ENCODE measurements around the gene MOCS1. TPM values are rescaled to one million over a fixed set of nuclear protein-coding genes. Genes with fewer than 3 reads are reported as not detected.

The MOCS1 gene
- total and polyA plus RNA-seq, 2 experiments from 2014 or later = 17.2 to 28.1 TPM

GRCh38 chr6:39964094-39964493 lies 29.8 kb upstream of the MOCS1 start:
- Histone ChIP-seq H4K20me1 (replicated peaks; ENCODE audit: insufficient read depth) (no peaks in the 10 kb centered on the region), H3K4me1 (ENCODE audit: insufficient read depth) (no peaks in the 10 kb centered on the region), H3K4me3 (no peak overlapping the region), H3K9me2 (ENCODE audit: insufficient read depth) (no peaks in the 10 kb centered on the region), H3K4me2 (no peak overlapping the region), H2AFZ (no peak overlapping the region; the same call in 1 of the 2 replicates), H3K27me3 (ENCODE audit: insufficient read depth) (no peaks in the 10 kb centered on the region), H3K27ac (ENCODE audit: low read depth) (no peak overlapping the region), H3K36me3 (ENCODE audit: insufficient read depth) (no peaks in the 10 kb centered on the region), H3F3A (replicated peaks; ENCODE audit: low read depth) (no peaks in the 10 kb centered on the region), H3K79me2 (replicated peaks; ENCODE audit: insufficient read depth) (no peaks in the 10 kb centered on the region)
- no peaks in the 10 kb centered on the region for H3K36me3 Mint-ChIP-seq (ENCODE audit: low read depth)
- peak; percentile 10 for DNase-seq (ENCODE audit: low spot score)
- no peak overlapping the region for H3K27ac Mint-ChIP-seq
- no peak overlapping the region for H3K4me3 Mint-ChIP-seq
- H3K4me1 Mint-ChIP-seq = no peaks in the 10 kb centered on the region
- no peak for ATAC-seq
- no peak for TF ChIP-seq EZH2phosphoT487 (IDR thresholded peaks at IDR 0.05; ENCODE audit: unreplicated experiment)
- no peak for TF ChIP-seq CREB1 (CRISPR knock-in tag; IDR thresholded peaks at IDR 0.05; ENCODE audit: low read depth)
- TF ChIP-seq, protein P1, sequence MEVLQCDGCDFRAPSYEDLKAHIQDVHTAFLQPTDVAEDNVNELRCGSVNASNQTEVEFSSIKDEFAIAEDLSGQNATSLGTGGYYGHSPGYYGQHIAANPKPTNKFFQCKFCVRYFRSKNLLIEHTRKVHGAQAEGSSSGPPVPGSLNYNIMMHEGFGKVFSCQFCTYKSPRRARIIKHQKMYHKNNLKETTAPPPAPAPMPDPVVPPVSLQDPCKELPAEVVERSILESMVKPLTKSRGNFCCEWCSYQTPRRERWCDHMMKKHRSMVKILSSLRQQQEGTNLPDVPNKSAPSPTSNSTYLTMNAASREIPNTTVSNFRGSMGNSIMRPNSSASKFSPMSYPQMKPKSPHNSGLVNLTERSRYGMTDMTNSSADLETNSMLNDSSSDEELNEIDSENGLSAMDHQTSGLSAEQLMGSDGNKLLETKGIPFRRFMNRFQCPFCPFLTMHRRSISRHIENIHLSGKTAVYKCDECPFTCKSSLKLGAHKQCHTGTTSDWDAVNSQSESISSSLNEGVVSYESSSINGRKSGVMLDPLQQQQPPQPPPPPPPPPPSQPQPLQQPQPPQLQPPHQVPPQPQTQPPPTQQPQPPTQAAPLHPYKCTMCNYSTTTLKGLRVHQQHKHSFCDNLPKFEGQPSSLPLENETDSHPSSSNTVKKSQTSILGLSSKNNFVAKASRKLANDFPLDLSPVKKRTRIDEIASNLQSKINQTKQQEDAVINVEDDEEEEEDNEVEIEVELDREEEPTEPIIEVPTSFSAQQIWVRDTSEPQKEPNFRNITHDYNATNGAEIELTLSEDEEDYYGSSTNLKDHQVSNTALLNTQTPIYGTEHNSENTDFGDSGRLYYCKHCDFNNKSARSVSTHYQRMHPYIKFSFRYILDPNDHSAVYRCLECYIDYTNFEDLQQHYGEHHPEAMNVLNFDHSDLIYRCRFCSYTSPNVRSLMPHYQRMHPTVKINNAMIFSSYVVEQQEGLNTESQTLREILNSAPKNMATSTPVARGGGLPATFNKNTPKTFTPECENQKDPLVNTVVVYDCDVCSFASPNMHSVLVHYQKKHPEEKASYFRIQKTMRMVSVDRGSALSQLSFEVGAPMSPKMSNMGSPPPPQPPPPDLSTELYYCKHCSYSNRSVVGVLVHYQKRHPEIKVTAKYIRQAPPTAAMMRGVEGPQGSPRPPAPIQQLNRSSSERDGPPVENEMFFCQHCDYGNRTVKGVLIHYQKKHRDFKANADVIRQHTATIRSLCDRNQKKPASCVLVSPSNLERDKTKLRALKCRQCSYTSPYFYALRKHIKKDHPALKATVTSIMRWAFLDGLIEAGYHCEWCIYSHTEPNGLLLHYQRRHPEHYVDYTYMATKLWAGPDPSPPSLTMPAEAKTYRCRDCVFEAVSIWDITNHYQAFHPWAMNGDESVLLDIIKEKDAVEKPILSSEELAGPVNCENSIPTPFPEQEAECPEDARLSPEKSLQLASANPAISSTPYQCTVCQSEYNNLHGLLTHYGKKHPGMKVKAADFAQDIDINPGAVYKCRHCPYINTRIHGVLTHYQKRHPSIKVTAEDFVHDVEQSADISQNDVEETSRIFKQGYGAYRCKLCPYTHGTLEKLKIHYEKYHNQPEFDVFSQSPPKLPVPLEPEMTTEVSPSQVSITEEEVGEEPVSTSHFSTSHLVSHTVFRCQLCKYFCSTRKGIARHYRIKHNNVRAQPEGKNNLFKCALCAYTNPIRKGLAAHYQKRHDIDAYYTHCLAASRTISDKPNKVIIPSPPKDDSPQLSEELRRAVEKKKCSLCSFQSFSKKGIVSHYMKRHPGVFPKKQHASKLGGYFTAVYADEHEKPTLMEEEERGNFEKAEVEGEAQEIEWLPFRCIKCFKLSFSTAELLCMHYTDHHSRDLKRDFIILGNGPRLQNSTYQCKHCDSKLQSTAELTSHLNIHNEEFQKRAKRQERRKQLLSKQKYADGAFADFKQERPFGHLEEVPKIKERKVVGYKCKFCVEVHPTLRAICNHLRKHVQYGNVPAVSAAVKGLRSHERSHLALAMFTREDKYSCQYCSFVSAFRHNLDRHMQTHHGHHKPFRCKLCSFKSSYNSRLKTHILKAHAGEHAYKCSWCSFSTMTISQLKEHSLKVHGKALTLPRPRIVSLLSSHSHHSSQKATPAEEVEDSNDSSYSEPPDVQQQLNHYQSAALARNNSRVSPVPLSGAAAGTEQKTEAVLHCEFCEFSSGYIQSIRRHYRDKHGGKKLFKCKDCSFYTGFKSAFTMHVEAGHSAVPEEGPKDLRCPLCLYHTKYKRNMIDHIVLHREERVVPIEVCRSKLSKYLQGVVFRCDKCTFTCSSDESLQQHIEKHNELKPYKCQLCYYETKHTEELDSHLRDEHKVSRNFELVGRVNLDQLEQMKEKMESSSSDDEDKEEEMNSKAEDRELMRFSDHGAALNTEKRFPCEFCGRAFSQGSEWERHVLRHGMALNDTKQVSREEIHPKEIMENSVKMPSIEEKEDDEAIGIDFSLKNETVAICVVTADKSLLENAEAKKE (CRISPR knock-in tag; IDR thresholded peaks at IDR 0.05) = no peak
- no peak for TF ChIP-seq POLR2AphosphoS5 (IDR thresholded peaks at IDR 0.05; ENCODE audit: low read depth)
- TF ChIP-seq ZNF114 (CRISPR knock-in tag; IDR thresholded peaks at IDR 0.05) = no peak
- TF ChIP-seq, protein P2, sequence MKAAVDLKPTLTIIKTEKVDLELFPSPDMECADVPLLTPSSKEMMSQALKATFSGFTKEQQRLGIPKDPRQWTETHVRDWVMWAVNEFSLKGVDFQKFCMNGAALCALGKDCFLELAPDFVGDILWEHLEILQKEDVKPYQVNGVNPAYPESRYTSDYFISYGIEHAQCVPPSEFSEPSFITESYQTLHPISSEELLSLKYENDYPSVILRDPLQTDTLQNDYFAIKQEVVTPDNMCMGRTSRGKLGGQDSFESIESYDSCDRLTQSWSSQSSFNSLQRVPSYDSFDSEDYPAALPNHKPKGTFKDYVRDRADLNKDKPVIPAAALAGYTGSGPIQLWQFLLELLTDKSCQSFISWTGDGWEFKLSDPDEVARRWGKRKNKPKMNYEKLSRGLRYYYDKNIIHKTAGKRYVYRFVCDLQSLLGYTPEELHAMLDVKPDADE (IDR thresholded peaks at IDR 0.05) = no peak
- no peak for TF ChIP-seq ZNF331 (CRISPR knock-in tag; IDR thresholded peaks at IDR 0.05; ENCODE audit: low read depth)
- no peak for TF ChIP-seq STAT1 (IDR thresholded peaks at IDR 0.05; ENCODE audit: unreplicated experiment)
- TF ChIP-seq JUNB (IDR thresholded peaks at IDR 0.05; ENCODE audit: unreplicated experiment) = no peak
- TF ChIP-seq, protein P3, sequence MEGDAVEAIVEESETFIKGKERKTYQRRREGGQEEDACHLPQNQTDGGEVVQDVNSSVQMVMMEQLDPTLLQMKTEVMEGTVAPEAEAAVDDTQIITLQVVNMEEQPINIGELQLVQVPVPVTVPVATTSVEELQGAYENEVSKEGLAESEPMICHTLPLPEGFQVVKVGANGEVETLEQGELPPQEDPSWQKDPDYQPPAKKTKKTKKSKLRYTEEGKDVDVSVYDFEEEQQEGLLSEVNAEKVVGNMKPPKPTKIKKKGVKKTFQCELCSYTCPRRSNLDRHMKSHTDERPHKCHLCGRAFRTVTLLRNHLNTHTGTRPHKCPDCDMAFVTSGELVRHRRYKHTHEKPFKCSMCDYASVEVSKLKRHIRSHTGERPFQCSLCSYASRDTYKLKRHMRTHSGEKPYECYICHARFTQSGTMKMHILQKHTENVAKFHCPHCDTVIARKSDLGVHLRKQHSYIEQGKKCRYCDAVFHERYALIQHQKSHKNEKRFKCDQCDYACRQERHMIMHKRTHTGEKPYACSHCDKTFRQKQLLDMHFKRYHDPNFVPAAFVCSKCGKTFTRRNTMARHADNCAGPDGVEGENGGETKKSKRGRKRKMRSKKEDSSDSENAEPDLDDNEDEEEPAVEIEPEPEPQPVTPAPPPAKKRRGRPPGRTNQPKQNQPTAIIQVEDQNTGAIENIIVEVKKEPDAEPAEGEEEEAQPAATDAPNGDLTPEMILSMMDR (conservative IDR thresholded peaks at IDR 0.05; ENCODE audit: low read depth in 2 of 2) = no peak
- no peak for TF ChIP-seq EZH2 (IDR thresholded peaks at IDR 0.05; ENCODE audit: low read depth, unreplicated experiment)
- TF ChIP-seq NANOG (IDR thresholded peaks at IDR 0.05; ENCODE audit: borderline replicate concordance) = no peak
- no peak for TF ChIP-seq REST (IDR thresholded peaks at IDR 0.05; ENCODE audit: unreplicated experiment)
- no peaks in the 10 kb centered on the region for H3K27me3 Mint-ChIP-seq (ENCODE audit: insufficient read depth, low read depth, poor library complexity)
- H3K9me3 Mint-ChIP-seq = no peaks in the 10 kb centered on the region
